Stimulated activated CD4-positive, alpha-beta T cell treated with anti-CD3 and anti-CD28 coated beads, Interleukin-12 subunit alpha, Interleukin-12 subunit beta, amount 100 ng/mL, for 4 hours (primary cell): ENCODE data around the gene TSPO.
A peak's percentile ranks its signal among the peaks of the same experiment; 100 is the strongest.

Source experiments
- DNase-seq: peaks from one replicate; pipeline ENCODE4 v3.0.0-alpha.2; 2020

TSPO gene

GRCh38 chr22:43179911-43180195, 28.5 kb downstream of the TSPO start:
- DNase-seq: no peak

- no peak for DNase-seq
Observed at GRCh38 chr22:43180670-43181069, 29.3 kb downstream of the TSPO start.

GRCh38 chr22:43181321-43182076, 30.1 kb downstream of the TSPO start:
- DNase-seq: no peak

GRCh38 chr22:43182118-43182517, 30.8 kb downstream of the TSPO start:
- DNase-seq: no peak

- no peak for DNase-seq
Observed at GRCh38 chr22:43182726-43183125, 31.4 kb downstream of the TSPO start.

- no peak for DNase-seq
Observed at GRCh38 chr22:43183496-43184277, 32.3 kb downstream of the TSPO start.

GRCh38 chr22:43185860-43186261, 34.5 kb downstream of the TSPO start:
- DNase-seq: no peak

GRCh38 chr22:43186272-43187170, 35.2 kb downstream of the TSPO start, which contains the start of gene TTLL12:
Gene TTLL12 (minus strand): TSS chr22:43187134. CDS start chr22:43187069, 65 bp downstream.
- DNase-seq: peak; percentile 56

- peak; percentile 96 for DNase-seq
Observed at GRCh38 chr22:43187171-43188099, 36.1 kb downstream of the TSPO start.

- DNase-seq: no peak
Observed at GRCh38 chr22:43188829-43189545, 37.6 kb downstream of the TSPO start.

- DNase-seq: no peak
Observed at GRCh38 chr22:43191831-43192230, 40.5 kb downstream of the TSPO start.

GRCh38 chr22:43197271-43197941, 46.0 kb downstream of the TSPO start:
- DNase-seq: no peak

GRCh38 chr22:43198126-43198525, 46.8 kb downstream of the TSPO start:
- DNase-seq: no peak

- no peak for DNase-seq
Observed at GRCh38 chr22:43198936-43199335, 47.6 kb downstream of the TSPO start.

GRCh38 chr22:43199541-43199940, 48.2 kb downstream of the TSPO start:
- DNase-seq: no peak

GRCh38 chr22:43200031-43200430, 48.7 kb downstream of the TSPO start:
- no peak for DNase-seq

GRCh38 chr22:43200555-43200954, 49.2 kb downstream of the TSPO start:
- no peak for DNase-seq

GRCh38 chr22:43201486-43202219, 50.3 kb downstream of the TSPO start:
- no peak for DNase-seq

- DNase-seq: no peak
Observed at GRCh38 chr22:43202326-43202725, 51.0 kb downstream of the TSPO start.

GRCh38 chr22:43202756-43203410, 51.5 kb downstream of the TSPO start:
- no peak for DNase-seq
